B cell (primary cell): ENCODE results near the gene SRSF2. TPM values are rescaled to one million over a fixed set of nuclear protein-coding genes. Genes with fewer than 3 reads are reported as not detected.

Experiments
- ATAC-seq: fragments of 200-7000 bp; cut with Tn5 transposase; one replicate; pipeline ENCODE4 v1.10.0; 2021; ENCODE audit warnings: low read depth, mild to moderate bottlenecking, moderate number of reproducible peaks, moderate library complexity
- CTCF ChIA-PET: fragments of 350-600 bp; sonication (Branson Sonifier 250); formaldehyde crosslinking; loops from one replicate; lab custom pipeline; 2021; ENCODE audit warnings: antibody characterized with exemption, inconsistent platforms; lab: Charles Lee
- POLR2A ChIA-PET: fragments of 350-600 bp; sonication (Branson Sonifier 250); formaldehyde crosslinking; loops from one replicate; lab custom pipeline; 2021; ENCODE audit warnings: antibody characterized with exemption; lab: Charles Lee
- DNase-seq: peaks from one replicate; pipeline ENCODE4 v3.0.0; 2013
- H2AFZ ChIP-seq: 2 replicates; pipeline ENCODE4 v1.6.1; 2012; ENCODE audit warnings: mild to moderate bottlenecking, low read depth, low read length; ENCODE audit not compliant: insufficient read depth, poor library complexity, severe bottlenecking
- H3K27ac ChIP-seq, 2 donors: 1 replicate in 1 of 2; 2 replicates in 1 of 2; pipeline ENCODE4 v1.5.1; 2012 to 2013; ENCODE audit warnings: low read length in 2 of 2, mild to moderate bottlenecking in 2 of 2, moderate library complexity in 1 of 2
- H3K27me3 ChIP-seq, 4 experiments: fragments of 200-600 bp in 1 of 4; sonication (generic) in 1 of 4; replicated peaks in 1 of 4; 1 replicate in 2 of 4; 2 replicates in 2 of 4; pipeline versions ENCODE4 v1.6.1 to v1.7.0; 2013 to 2016; ENCODE audit warnings: low read length in 3 of 4, mild to moderate bottlenecking in 2 of 4, mixed read lengths in 1 of 4, moderate library complexity in 1 of 4; ENCODE audit not compliant: insufficient read depth in 4 of 4, control insufficient read depth in 3 of 4; ENCODE audit errors: control extremely low read depth in 1 of 4
- H3K36me3 ChIP-seq, 2 experiments: replicated peaks in 1 of 2; 1 replicate in 1 of 2; 2 replicates in 1 of 2; pipeline versions ENCODE4 v1.6.1 to v1.7.1; 2013; ENCODE audit warnings: low read length in 1 of 2; ENCODE audit not compliant: insufficient read depth in 2 of 2, control insufficient read depth in 1 of 2; ENCODE audit errors: control extremely low read depth in 1 of 2, extremely low read depth in 1 of 2
- H3K4me1 ChIP-seq, 2 donors: fragments of 200-600 bp in 1 of 2; sonication (generic) in 1 of 2; 1 replicate in 1 of 2; 2 replicates in 1 of 2; pipeline versions ENCODE4 v1.5.1 to v1.6.1; 2013 to 2017; ENCODE audit warnings: low read length in 2 of 2; ENCODE audit not compliant: control insufficient read depth in 2 of 2, insufficient read depth in 2 of 2
- H3K4me2 ChIP-seq: replicated peaks from 2 replicates; pipeline ENCODE3; 2012; ENCODE audit warnings: mild to moderate bottlenecking, low read depth, low read length; ENCODE audit not compliant: poor library complexity, severe bottlenecking
- H3K4me3 ChIP-seq, 5 experiments: fragments of 200-600 bp in 1 of 5; sonication (generic) in 1 of 5; 1 replicate in 3 of 5; 2 replicates in 2 of 5; pipeline versions ENCODE4 v1.5.1 to v1.7.0; 2011 to 2016; ENCODE audit warnings: low read length in 4 of 5, mild to moderate bottlenecking in 4 of 5, low read depth in 2 of 5, control low read depth in 1 of 5, moderate library complexity in 1 of 5; ENCODE audit not compliant: insufficient read depth in 1 of 5; ENCODE audit errors: control extremely low read depth in 1 of 5, extremely low read depth in 1 of 5
- H3K79me2 ChIP-seq: fragments of 200-600 bp; sonication (generic); one replicate; pipeline ENCODE4 v1.6.0; 2016; ENCODE audit warnings: low read length; ENCODE audit not compliant: control insufficient read depth, insufficient read depth
- H3K9ac ChIP-seq: fragments of 200-600 bp; sonication (generic); 2 replicates; pipeline ENCODE4 v1.6.1; 2017; ENCODE audit warnings: mild to moderate bottlenecking, low read length, moderate library complexity
- H3K9me3 ChIP-seq, 3 donors: one replicate each; pipeline versions ENCODE4 v1.6.1 to v1.7.1; 2013; ENCODE audit warnings: low read length in 2 of 3; ENCODE audit not compliant: control insufficient read depth in 2 of 3, insufficient read depth in 1 of 3; ENCODE audit errors: control extremely low read depth in 1 of 3
- H4K20me1 ChIP-seq: 2 replicates; pipeline ENCODE4 v1.6.0; 2012; ENCODE audit warnings: mild to moderate bottlenecking, low read length; ENCODE audit not compliant: insufficient read depth, control insufficient read depth, poor library complexity, severe bottlenecking
- H3K27ac Mint-ChIP-seq: one replicate; pipeline ENCODE4 v1.8.0; 2021; ENCODE audit warnings: mixed read lengths
- H3K27me3 Mint-ChIP-seq: one replicate; pipeline ENCODE4 v1.8.0; 2021; ENCODE audit warnings: mixed read lengths
- H3K4me1 Mint-ChIP-seq: one replicate; pipeline ENCODE4 v1.8.0; 2021; ENCODE audit warnings: mixed read lengths
- H3K4me3 Mint-ChIP-seq: one replicate; pipeline ENCODE4 v1.8.0; 2021; ENCODE audit warnings: mixed read lengths
- H3K9me3 Mint-ChIP-seq: one replicate; pipeline ENCODE4 v1.8.0; 2022; ENCODE audit warnings: mixed read lengths; ENCODE audit not compliant: insufficient read depth
- EZH2 ChIP-seq: IDR thresholded peaks from 2 replicates; pipeline ENCODE4 v1.6.1; 2012; ENCODE audit warnings: borderline replicate concordance, low read depth, mild to moderate bottlenecking, moderate library complexity, low read length; ENCODE audit not compliant: insufficient read depth, poor library complexity, severe bottlenecking
- WGBS: methylation state at CpG from one replicate; pipeline ENCODE4 v1.1.5; 2013; ENCODE audit warnings: missing lambda C conversion rate; ENCODE audit not compliant: insufficient coverage; 5-methylcytosine and 5-hydroxymethylcytosine counted together
- intact Hi-C: fragments of 100-400 bp; cut with micrococcal nuclease; formaldehyde crosslinking; loops from one replicate; pipeline ENCODE4 v1.10.0; 2022
- polyA plus RNA-seq: library from polyadenylated mRNA; depleted of rRNA; stranded (reverse); fragments of >200 nt; gene quantifications from 2 replicates; pipeline ENCODE4 v1.2.3, GENCODE V29; 2012
- total RNA-seq, 2 donors: library from RNA; stranded (reverse); fragments of 120-200 nt in 1 of 2; gene quantifications; 1 replicate in 1 of 2; 2 replicates in 1 of 2; pipeline versions ENCODE4 v1.2.3 to v1.2.4, GENCODE V29; 2013 to 2022
- TF ChIP-seq, protein P1 (sequence below): fragments of 200-600 bp; IDR thresholded peaks from one replicate; pipeline ENCODE4 v1.8.0; 2022; ENCODE audit warnings: antibody characterized with exemption, mild to moderate bottlenecking

Gene SRSF2
- total and polyA plus RNA-seq, 2 donors (not counting 1 experiment from before 2014, with no cell fraction given), result 362 to 764 TPM

DNA sequence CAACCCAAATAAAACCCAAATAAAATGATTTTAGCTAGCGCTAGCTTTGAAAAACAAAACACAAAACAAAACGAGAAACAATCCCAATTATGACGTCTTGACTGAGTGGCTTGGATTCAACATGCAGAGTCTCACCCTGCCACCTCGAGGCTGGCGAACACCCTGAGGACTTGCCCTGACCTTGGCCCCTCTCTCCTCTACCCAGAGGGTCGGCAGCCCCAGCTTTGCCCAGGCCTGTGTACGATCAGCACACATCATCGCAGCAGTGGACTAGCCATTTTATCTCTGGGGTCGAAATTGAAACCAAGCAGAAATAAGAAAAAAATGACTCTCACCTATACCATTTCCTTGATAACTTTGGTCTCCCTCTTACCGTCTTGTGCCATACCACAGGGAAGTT lies 15.7 kb downstream of the SRSF2 start:
- ChIA-PET CTCF (no interaction called here), POLR2A (interaction anchor here (1.0 kb wide), 1 partner anchor 16 kb away, joined by 4 read pairs; the partner anchor contains the start of gene MFSD11)
- DNase-seq (no peak), ATAC-seq (no peak)
- Histone ChIP-seq H4K20me1 (peaks cover 38% of the 10 kb centered on the region), H3K27ac (no peak overlapping the region), H3K4me1 (peaks cover 9 to 14% of the 10 kb centered on the region in 2 donors), H3K4me3 (no peak overlapping the region), H3K9ac (no peak overlapping the region), H3K27me3 (no peaks in the 10 kb centered on the region), H3K4me2 (no peak overlapping the region), H3K9me3 (no peaks in the 10 kb centered on the region), H2AFZ (no peak overlapping the region), H3K36me3 (peaks cover 13 to 68% of the 10 kb centered on the region in 2 experiments), H3K79me2 (peaks cover 35% of the 10 kb centered on the region)
- Mint-ChIP-seq H3K9me3 (no peaks in the 10 kb centered on the region), H3K27me3 (no peaks in the 10 kb centered on the region), H3K4me1 (peaks cover 20% of the 10 kb centered on the region), H3K27ac (no peak overlapping the region), H3K4me3 (no peak overlapping the region)
- WGBS, result 95% methylated on average over 9 of the region's 10 CpGs
- TF ChIP-seq, protein P1, sequence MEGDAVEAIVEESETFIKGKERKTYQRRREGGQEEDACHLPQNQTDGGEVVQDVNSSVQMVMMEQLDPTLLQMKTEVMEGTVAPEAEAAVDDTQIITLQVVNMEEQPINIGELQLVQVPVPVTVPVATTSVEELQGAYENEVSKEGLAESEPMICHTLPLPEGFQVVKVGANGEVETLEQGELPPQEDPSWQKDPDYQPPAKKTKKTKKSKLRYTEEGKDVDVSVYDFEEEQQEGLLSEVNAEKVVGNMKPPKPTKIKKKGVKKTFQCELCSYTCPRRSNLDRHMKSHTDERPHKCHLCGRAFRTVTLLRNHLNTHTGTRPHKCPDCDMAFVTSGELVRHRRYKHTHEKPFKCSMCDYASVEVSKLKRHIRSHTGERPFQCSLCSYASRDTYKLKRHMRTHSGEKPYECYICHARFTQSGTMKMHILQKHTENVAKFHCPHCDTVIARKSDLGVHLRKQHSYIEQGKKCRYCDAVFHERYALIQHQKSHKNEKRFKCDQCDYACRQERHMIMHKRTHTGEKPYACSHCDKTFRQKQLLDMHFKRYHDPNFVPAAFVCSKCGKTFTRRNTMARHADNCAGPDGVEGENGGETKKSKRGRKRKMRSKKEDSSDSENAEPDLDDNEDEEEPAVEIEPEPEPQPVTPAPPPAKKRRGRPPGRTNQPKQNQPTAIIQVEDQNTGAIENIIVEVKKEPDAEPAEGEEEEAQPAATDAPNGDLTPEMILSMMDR, result no peak
- no peak for TF ChIP-seq EZH2
- intact Hi-C loops, result no loop called here

DNA sequence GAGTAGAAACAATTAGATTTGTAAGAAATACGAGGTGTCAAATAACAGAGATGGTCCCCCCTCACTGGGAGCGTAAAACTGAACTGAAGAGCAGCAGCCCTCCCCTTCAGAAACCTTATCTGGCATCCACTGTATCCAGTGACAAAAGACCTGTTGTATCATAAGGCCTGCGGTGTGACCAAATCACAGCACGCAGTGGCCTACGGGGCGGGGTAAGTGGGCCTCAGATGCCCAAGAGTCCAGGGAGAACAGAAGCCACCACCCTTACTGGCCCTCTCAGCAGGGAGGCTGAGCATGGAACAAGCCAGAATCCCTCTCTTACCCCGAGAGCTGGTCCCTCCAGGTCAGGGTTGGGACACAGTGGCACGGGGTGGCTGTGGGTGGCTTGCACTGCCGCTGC lies 16.2 kb downstream of the SRSF2 start:
- peaks cover 21% of the 10 kb centered on the region for H3K4me1 Mint-ChIP-seq
- Histone ChIP-seq H3K4me2 (no peak overlapping the region), H3K27ac (no peak overlapping the region), H3K4me1 (peaks cover 11 to 19% of the 10 kb centered on the region in 2 donors), H3K4me3 (no peak overlapping the region), H3K36me3 (peaks cover 16 to 73% of the 10 kb centered on the region in 2 experiments), H3K79me2 (peaks cover 35% of the 10 kb centered on the region), H3K9ac (no peak overlapping the region), H2AFZ (no peak overlapping the region), H3K27me3 (no peaks in the 10 kb centered on the region), H4K20me1 (peaks cover 38% of the 10 kb centered on the region), H3K9me3 (no peaks in the 10 kb centered on the region)
- 100% methylated on average over 5 of the region's 9 CpGs for WGBS
- DNase-seq (no peak), ATAC-seq (no peak)
- no peak for TF ChIP-seq EZH2
- TF ChIP-seq, protein P1, result no peak
- ChIA-PET CTCF (interaction anchor here (1.1 kb wide), 1 partner anchor 9 kb away, joined by 3 read pairs; no protein-coding TSS in a partner anchor), POLR2A (no interaction called here)
- no peaks in the 10 kb centered on the region for H3K27me3 Mint-ChIP-seq
- intact Hi-C loops, result no loop called here
- no peak overlapping the region for H3K27ac Mint-ChIP-seq
- H3K9me3 Mint-ChIP-seq, result no peaks in the 10 kb centered on the region
- no peak overlapping the region for H3K4me3 Mint-ChIP-seq
